ENCODE data around the gene UNC5A. TPM values are rescaled to one million over a fixed set of nuclear protein-coding genes. Genes with fewer than 3 reads are reported as not detected.

The UNC5A gene
- total RNA-seq, 1 donor from 2014 or later, result not detected

DNA sequence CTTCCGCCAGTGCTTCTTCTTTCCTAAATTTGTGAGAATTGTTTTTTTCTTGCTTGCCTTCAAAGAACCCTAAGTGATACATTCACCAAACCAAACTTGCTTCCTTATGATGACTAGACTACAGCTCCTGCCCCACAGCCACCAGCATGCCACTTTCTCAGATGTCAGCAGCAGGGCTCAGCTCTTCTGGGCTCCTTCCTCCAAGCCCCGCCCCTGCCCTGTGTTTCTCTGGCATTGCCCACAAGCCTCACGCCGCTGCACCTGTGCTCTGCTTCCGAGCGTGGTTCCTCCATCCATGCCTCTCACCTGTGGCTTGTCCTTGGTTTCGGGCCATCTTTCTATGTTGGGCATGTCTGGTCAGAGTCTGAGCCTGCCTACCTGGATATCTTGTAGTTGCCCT, 10.6 kb downstream of the UNC5A start:
- no peak for DNase-seq (ENCODE audit: low spot score)

DNA sequence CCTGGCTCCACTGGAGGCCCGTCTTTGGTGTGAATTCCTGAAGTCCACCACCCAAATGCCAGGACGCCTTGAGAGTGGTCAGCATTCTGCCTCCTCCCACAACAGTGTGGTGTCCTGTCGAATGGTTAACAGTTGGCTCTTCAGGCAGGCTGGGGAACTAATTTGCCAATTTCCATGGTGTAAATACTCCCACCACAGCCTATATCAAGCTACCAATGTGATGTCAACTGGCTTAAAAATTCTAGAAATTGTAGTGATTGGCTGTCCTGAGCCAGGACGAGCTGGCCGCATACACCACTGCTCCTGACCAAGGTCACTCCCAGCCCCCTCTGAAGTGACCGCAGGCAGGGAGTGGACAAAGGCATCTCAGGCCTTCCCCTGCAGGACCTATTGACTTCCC, 11.1 kb downstream of the UNC5A start:
- DNase-seq (ENCODE audit: low spot score), result no peak

DNA sequence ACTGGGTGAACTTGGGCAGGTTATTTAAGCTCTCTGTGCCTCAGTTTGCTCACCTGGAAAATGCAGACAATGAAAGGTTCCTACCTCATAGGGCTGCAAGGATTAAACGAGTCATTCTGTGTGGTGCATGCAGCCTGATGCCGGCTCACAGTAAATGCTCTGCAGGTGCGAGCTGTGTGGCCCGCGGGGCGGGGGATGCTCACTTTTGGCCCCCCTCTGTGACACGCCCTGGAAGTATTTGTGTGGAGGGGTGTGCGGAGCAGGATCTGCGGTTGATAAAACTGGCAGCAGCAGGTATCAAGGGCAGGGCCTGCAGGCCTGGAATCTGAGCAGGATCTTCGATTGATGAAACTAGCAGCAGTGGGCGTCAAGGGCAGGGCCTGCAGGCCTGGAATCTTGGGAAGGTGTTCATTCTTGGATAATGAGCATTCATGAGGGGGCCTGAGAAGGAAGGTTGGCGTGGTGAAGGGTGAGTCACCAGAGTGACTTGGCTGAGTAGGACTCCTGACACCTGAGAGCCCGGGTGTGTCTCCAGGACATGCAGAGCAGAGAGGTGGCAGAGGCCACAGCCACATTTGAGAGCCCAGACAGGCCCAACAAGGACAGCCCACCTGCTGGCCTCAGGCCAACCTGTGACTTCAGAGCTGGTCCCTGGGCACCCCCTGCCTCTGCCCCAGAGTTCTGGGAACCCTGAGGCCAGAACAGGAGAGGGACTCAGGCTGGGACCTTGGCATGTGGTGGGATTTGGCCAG, 11.9 kb downstream of the UNC5A start:
- no peak for DNase-seq (ENCODE audit: low spot score)

DNA sequence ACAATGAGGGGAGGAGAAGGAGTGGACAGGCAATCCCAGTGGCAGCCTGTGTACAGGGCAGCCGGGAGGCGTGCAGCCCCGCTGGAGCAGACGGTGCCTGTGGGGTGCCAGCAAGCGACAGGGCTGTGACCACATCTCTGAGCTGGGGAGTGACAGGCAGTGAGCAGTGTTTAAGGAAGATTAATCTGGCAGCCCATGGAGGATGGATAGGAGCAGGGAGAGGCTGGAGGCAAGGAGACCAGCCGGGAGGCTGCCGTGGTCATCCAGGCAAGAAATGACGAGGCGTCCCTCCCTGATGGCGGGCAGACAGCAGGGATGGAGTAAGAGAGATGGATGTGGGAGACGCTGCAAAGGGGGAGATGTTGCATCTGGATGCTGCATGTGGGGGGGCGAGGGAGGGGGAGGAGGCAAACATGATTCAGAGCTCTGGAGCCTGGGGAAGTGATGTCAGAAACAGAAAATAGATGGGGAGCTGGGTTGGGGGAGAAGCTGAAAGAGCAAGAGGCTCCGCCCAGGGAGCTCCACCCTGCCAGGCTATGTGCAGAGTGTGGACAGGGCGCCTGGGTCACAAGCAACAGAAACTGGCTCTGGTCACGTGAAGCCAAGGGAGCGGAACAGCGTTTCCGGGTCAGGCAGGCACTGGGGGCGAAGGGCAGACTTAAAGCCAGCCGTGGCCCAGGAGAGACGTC, 12.6 kb downstream of the UNC5A start:
- no peak for DNase-seq (ENCODE audit: low spot score)

DNA sequence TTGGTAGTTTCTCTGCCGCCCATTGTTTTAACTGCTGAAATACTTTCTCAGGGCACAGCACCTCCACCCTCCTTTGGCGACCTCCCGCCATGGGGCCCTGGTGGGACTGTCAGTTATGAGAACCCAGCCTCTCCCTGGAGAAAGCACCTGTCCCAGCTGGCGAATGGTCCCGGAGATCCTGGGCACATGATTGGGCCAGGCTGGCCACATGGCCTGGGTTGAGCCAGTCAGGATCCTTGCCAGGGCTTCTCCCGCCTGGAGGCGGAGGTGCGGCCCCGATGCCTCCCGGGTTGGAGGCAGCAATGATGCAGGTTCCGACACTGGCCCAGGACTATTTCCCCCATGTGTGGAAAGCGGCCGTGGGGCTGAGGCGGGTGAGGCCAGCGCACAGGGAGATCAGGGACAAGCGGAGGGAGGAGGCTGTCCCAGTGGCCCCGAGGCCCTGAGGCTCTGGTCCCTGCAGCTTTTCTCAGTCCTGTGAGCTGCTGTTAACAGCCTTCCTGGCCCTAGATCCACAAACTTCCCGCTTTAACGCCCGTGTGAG, 13.6 kb downstream of the UNC5A start:
- DNase-seq (ENCODE audit: low spot score), result no peak

DNA sequence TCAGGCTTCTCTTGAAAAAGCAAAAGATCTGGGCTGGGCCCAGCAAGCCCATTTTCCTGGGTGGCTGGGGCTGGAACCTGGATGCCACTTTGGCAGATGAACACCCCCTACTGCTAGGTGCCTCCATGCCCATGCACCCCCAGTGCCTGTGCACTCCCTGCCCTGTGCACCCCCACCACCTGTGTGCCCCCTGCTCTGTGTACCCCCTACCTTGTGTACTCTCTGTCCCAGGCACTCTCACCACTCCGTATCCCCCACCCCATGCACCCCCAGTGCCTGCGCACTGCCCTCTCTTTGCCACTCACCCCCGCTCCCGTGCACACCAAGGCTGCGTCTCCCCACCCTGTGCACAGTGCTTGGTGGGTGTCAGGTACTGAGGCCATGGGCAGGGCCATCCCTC, 14.2 kb downstream of the UNC5A start:
- no peak for DNase-seq (ENCODE audit: low spot score)

DNA sequence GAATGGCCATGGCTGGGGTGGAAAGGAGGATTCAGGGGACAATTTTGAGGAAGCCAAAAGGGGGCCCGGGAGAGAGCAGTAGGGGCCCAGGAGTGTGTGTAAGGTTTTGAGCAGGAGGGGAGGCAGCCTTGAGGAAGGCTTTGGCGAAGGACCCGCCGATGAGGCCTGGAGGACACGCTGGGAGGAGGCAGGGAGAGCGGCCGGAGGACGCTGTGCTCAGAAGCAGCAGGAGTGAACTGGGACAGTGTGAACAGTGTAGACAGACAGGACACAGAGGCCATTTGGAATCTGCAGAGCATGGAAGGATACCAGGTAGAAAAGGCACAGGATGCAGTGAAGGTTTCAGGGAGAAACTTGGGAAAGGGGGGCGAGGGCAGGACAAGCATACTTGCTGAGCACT, 14.9 kb downstream of the UNC5A start:
- DNase-seq (ENCODE audit: low spot score), result no peak

DNA sequence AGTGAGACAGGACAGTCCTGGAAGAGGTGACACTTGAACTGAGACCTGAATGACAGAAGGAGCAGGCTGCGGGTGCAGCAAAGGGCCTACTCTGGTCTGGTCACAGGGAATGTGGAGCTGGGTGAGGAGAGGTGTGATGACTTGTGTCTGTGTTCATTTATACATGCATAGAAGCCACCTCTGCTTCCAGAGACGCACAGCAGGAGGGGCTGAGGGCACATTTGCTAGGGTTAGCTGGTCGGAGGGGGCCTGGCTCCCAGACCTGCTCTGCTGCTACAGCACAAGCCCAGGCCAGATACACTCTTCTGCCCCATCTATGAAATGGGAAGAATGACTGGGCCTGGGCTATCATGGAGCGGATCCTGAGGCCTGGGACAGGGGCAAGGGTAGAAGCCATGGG, 15.6 kb downstream of the UNC5A start:
- DNase-seq (ENCODE audit: low spot score), result no peak

DNA sequence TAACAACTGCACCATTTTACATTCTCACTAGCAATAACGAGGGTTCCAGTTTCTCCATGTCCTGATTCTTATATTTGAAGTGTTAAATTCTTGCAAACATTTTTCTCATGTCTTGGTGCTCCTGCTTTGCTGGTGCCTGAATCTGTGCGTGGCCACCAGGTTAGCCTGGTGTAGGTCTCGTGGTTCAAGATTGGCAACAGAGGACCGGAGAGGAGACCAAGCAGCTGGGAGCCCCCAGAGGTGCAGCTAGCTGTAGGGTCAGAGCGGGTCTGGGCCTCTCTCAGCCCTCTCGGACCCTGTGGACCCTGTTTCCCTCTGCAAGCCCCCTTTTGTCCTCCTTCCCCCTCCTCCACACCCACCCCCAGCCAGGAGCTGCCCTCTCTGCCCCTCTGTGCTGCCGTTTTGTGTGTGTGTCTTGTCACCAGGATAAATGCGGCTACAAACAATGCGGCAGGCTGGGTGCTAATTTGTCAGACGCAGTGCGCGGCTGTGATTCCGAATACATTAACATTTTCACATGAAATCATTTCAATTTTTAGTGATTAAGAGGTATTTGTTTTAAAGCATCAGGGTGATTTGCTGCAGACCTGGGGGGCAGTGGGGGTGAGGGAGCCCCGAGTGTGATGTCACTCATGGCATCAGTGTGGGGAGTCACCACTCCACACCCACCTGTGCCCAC, 17.5 kb downstream of the UNC5A start:
- DNase-seq (ENCODE audit: low spot score), result no peak

DNA sequence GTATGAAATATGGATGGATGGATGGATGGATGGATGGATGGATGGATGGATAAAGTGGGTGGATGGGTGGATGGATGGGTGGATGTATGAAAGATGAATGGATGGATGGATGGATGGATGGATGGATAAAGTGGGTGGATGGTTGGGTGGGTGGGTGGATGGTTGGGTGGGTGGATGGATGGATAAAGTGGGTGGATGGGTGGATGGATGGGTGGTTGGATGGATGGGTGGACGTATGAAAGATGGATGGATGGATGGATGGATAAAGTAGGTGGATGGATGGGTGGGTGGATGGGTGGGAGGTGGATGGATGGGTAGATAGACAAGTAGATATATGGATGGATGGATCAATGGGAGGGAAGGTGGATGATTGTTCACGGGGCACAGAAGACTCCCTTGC, 19.0 kb downstream of the UNC5A start:
- DNase-seq (ENCODE audit: low spot score), result no peak

DNA sequence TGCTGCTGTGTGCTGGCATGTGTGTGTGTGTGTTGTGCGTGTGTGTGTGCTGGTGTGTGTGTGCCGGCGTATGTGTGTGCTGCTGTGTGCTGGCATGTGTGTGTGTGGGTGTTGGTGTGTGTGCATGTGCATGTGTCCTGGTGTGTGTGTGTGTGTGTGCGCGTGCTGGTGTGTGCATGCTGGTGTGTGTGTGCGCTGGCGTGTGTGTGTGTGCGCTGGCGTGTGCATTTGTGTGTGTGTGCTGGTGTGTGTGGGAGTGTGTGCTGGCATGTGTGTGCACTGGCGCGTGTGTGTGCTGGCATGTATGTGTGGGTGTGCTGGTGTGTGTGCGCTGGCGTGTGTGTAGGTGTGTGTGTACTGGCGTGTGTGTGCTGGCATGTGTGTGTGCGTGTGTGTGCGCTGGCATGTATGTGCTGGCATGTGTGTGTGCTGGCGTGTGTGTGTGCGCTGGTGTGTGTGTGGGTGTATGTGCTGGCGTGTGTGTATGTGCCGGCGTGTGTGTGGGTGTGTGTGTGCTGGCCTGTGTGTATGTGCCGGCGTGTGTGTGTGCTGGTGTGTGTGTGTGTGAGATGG, 20.1 kb downstream of the UNC5A start:
- DNase-seq (ENCODE audit: low spot score), result no peak

DNA sequence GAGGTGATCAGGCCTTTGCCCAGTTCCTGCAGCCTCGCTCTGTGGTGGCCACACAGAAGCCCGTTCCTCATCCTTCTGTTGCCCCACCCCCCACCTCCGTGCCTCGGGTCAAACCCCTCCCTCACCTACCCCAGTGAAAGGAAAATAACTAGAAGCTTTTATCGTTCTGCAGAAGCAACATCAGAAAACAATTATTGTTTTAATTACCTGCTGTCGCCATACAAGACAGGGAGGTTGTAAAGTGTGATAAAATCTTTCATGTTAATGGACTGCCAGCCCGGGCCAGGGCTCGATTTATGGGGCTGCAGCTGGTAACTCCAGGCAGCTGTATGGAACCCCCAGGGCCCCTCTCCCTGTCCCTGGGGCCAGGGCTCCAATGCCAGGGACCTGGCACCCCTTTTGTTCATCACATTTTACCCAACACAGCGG, 20.6 kb downstream of the UNC5A start:
- no peak for DNase-seq (ENCODE audit: low spot score)

DNA sequence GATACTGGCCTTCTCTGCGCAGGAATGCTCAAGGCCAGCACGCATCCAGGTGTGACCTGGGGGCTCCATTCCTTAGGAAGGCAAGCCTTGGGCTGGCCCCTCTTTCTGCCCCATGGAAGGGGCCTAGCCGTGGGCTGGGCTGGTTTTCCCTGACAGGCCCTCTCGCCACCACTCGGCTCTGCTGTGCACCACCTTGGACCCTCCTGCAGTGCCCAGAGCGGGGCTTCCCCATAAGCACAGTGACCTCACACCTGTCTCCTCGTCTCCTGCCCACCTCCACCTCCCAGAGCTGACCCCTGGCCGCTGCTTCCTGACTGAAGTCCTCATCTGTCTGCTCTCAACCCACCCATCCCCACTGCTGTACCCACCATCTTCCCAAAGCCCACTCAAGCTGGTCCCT, 21.1 kb downstream of the UNC5A start:
- no peak for DNase-seq (ENCODE audit: low spot score)

DNA sequence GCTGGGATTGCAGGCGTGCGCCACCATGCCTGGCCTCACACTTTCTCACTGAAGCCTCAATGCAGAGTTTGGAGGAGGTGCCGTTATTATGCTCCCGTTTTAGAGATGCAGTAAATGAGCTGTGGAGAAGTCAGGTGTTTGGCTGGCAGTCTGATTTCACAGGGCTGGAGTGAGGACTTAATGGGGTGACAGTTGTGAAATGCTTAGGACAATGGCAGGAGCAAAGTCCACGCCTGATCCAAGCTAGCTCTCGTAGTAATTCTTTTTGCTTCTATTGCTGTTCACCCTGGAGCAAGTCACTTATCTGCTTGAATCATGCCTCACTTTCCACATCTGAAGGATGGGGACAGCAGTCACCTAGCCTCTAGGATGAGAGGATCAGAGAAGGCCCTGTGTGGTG, 21.8 kb downstream of the UNC5A start:
- DNase-seq (ENCODE audit: low spot score), result no peak

DNA sequence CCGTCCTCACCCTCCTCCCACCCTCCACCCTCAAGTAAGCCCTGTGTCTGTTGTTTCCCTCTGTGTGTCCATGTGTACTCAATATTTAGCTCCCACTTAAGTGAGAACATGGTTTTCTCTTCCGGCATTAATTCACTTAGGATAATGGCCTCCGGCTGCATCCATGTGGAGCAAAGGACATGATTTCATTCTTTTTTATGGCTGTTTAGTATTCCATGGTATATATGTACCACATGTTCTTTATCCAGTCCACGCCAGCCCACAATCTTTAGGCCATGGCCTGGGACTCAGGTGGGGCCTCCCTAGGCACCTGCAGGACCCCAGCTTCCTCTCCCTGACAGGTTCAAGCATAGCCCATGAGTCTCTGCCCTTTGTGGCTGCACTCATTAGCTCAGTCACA, 22.9 kb downstream of the UNC5A start:
- no peak for DNase-seq (ENCODE audit: low spot score)

DNA sequence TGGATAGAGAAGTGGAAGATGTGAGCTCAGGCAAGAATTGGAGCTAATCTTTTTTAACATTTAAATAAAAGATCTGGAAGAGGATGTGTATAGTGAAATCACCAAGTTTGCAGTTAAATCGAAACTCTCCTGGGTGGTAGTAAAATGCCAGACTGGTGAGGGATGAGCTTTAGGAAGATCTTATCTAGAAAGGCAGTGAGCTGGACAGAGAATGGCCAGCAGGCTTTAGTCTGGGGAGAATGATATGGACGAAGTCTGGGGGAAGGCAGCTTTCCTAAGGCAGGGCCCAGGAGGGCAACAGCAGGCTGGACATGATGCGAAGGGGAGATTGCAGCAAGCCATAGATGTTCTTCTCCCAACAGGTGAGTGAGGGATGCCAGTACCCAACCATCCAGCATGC, 25.6 kb downstream of the UNC5A start:
- no peak for DNase-seq (ENCODE audit: low spot score)

DNA sequence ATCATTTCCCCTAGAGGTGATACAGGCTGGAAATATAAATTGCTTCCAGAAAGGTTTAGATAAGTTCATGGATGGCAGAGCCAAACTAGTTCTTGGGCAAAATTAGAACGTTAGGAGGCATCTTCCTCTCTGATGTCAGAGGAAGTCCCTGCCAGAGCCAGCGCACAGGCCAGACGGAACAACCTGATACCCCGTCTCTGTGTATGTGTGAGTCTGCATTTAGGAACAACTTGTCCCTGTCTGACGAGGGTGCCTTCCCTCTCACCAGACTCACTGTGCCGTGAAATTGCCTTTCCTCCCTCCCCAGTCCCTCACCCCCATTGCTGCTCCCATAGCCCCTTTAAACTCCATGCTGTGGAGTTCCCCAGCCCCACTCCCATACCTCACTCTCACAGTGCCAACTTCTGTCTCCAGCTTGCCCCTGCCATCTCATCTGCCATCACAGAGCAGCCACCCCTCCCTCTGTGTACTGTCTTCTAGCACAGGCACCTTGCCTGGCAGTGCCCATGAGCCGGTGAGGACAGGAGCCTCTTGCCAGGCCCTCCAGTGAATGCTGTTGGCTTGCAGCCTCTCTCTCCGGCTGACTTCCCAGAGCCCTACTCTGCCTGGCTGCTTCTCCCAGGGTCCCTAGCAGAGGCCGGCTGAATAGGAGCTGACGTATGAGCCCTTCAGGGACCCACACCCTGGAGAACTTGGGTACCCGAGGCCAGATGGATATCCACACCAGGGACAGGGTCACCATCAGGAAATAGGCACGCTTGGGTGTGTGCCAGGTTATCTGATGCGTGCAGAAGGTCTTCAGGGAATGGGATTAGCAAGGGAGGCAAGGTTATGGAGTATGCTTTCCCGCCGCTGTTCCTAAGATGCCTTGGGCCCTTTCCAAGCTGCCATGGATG, 26.7 kb downstream of the UNC5A start:
- no peak for DNase-seq (ENCODE audit: low spot score)

DNA sequence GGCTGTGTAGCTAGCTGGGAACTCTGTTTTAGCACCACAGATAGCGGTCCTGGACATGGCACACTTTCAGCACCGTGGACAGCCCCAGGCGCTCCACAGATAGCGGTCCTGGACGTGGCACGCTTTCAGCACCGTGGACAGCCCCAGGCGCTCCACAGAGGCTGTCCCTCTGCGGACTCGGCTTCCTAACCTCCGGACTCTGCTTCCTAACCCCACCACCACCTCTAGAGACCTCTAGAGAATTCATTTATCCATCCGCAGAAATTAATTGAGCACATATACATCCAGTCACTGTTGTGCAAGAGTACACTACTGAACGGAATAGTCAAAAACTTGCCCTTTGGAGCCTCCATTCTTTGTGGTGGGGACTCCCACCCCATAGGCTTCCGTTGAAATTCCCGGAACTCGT, 27.4 kb downstream of the UNC5A start:
- DNase-seq (ENCODE audit: low spot score), result peak; percentile 83

DNA sequence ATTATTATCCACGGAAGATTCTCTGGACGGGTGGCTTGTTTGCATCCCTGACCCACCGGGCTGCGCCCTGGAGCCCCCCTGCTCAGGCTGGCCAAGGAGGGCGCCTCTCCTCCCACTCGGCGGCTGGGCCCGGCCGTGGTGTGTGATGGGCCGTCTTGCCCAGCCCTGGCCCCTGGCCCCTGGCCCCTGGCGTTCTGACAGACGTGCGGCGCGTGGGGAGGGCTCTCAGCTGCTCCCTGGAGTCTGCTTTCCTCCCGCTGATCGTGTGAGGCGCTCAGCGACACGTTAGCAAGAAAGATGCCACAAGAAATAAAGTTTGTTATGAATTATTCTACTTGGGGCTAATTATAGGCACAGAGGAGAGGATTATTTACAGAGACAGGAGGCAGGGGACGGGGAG, 33.3 kb downstream of the UNC5A start:
- no peak for DNase-seq (ENCODE audit: low spot score)

DNA sequence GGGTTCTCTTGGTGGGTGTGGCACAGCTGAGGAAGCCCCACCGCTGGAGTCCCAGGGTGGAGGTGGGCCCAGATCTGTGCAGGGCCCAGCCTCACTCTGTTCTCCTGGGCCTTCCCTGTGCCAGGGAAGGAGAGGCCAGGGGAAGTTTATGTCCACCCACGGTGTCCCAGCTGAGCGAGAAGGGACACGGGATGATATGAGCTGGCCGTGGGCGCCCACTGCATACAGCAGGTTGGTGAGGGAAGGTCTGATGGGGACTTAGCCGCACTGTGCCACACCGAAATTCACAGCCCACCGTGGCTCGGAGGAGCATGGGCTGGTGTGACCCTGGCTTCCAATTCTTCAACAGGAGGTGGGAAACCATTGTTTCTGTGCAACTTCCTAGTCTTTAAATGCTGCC, 33.9 kb downstream of the UNC5A start:
- DNase-seq (ENCODE audit: low spot score), result no peak

DNA sequence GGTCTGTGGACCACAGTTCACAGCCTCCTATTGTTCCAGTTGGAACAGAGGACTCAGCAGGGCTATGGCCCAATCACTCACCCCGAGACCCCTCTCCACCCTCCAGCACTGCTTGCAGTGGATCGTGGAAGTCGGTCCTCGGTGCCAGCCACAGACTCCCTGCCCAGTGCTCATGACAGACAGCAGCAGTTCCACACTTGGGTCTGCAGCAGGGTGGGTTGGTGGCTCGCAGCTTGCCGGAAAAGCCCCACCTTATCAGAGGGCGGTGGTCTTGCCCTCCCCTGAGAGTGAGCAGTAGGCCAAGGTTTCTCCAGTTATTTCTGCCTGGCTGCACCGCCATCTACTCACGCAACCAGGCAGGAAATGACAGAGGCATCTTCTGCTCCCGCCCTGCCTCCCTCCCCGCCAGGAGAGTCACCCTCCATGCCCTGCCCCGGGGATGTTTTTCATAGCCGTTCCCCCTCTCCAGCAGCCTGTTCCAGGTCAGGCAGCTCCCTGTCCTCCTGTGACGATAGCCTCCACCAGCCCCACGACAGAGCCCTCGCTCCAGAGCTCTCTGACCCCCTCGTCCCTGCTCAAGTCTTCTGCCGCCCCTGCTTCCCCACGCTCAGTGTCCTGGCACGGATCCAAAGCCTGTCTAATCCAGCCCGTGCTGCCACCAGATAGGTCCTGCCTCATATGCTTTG, 34.5 kb downstream of the UNC5A start:
- DNase-seq (ENCODE audit: low spot score), result no peak

All from ureter (tissue), 1 donor.